GM15510 (cell line): Measurements from ENCODE around the gene GFOD1.
A peak's percentile ranks its signal among the peaks of the same experiment; 100 is the strongest.

Source experiments
- POLR2A ChIP-seq: IDR thresholded peaks from 3 replicates; pipeline ENCODE4 v1.6.1; 2011; ENCODE audit warnings: borderline replicate concordance; ENCODE audit not compliant: insufficient read length; ENCODE audit errors: extremely low read depth

The GFOD1 gene

GRCh38 chr6:13434777-13435176 lies 52.6 kb downstream of the GFOD1 start:
- TF ChIP-seq POLR2A, result no peak

- no peak for TF ChIP-seq POLR2A
Observed at GRCh38 chr6:13433709-13434121, 53.7 kb downstream of the GFOD1 start.

- TF ChIP-seq POLR2A, result no peak
Observed at GRCh38 chr6:13432526-13433184, 54.7 kb downstream of the GFOD1 start.

DNA sequence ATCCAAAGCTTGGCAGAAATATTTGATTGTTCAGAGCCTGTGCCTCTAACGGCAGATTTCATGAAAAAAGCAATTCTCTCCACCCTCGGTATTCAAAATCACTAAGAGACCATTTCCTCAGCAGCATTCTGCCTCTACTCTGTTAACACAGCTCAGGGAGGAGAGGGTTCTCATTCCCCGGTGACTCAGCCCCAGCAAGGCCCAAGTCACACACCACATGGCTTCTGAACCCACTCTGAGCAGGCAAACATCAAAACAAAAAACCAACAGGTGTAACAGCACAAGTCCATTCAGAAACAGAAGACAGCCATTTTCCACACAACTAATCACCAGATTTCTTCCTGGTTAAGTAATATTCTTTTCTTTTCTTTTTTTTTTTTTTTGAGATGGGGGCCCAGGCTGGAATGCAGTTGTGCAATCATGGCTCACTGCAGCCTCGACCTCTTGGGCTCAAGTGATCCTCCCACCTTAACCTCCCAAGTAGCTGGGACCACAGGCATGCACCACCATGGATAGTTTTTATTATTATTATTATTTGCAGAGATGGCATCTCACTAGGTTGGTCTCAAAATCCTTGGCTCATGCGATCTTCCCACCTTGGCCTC lies 55.4 kb downstream of the GFOD1 start:
- TF ChIP-seq POLR2A, result no peak

DNA sequence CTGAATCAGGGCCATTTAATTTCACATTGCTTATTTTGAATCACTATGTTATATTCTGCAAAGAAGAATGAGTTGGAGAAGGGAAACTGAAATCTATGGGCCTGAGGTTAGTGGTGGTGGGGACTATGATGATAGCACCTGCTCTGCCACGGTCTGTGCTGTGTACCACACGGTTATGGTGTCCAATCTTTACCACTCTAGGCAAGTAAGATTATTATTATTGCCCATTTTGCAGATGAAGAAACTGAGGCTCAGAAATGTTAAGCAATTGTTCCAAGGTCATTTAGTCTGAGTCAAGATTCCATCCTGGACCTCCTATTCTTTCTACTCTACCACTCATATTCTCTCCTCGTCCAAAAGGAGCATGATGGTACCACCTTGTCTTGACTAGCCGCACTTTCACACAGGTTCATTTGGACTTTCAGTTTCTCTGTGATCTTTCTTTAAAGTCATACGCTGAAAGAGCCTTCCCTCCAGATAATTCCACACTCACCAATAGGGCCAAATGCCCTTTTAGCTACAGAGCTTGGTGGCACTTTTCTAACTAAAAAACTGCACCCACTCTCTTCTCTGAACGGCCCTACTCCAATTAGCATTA lies 56.2 kb downstream of the GFOD1 start:
- TF ChIP-seq POLR2A, result no peak

GRCh38 chr6:13429406-13429753 lies 58.0 kb downstream of the GFOD1 start:
- TF ChIP-seq POLR2A, result no peak

DNA sequence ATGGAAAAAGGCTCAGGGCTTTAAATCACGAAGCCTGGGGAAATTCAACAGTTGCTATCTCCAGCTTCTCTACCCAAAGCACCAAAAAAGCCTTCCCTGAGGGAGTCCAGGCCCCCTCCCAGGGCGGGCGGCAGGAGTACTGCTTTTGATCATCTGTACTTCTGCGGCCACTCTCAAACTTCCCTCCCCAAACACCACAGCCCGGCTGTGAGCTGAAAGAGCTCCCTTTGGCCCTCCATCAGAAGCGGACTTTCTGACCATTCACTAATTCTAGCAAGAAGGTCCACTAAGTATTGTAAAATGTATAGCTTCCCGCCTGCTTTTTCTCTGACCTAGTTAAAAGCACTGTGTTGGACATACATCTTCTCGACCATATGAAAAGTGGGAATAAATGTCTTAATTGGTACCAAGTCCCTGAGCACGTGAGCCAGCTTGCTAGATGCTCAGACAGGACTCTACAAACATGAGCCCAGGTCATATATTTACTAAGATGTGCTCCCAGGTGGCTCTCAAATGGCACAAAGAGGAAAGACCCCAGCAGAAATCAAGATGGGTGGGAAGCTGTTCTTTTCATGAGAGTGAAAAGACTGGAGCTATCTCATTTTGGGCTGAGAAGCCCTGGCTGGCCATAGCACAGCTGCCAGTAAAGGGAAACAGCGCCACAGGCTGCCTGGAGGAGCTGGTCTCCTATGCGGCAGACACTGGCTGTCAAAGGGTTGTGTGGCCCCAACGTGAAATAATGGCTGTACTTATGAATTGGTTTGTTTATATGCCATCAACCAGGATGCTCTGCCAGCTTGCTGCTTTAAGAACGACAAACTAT lies 58.6 kb downstream of the GFOD1 start:
- peak; percentile 18 for TF ChIP-seq POLR2A

DNA sequence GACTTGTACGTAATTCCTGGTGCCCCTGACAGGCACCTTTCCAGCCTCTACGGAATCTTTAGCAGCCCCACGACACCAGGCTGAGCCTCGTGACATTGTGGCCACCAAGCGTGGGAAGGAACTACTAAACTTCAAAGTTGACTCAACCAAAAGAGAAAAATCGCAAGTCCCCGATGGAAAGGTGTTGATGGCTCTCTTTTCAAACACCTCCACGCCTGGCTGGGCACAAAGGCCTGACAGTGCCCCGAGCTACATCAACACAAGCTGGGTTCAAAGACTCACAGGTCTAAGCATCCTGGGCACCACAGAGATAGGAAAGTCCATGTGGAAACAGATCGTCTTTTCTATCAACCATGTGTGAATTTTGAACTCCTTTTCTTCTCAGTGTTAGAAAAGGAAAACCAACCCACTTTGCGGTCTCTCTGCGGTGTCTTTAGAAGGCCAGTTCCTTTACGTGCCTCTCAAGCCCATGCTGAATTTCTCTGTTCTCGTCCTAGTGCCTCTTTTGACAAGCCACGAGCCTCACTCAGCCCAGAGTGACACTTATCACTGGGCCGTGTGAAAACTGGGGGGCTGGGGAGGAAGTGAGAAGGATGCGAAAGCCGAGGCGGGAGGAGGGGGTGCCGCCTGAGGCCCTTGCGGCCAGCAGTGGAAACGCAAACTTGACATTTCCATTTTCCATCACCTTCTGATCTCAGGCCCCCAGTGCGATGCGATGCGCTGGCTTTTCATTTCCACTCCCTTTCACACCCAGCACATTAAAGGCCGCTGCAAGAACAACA lies 59.4 kb downstream of the GFOD1 start:
- TF ChIP-seq POLR2A, result no peak

DNA sequence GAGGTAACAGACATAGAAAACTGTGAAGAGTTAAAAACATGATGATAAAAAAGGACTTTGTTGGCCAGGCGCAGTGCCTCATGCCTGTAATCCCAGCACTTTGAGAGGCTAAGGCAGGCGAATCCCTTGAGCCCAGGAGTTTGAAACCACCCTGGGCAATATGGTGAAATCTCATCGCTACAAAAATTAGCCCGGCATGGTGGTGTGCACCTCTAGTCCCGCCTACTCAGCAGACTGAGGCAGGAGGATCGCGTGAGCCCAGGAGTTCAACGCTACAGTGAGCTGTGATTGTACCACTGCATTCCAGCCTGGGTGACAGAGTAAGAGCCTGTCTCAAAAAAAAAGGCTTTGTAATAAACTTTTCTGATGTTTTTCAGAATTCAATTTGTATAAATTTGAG lies 60.1 kb downstream of the GFOD1 start:
- no peak for TF ChIP-seq POLR2A

DNA sequence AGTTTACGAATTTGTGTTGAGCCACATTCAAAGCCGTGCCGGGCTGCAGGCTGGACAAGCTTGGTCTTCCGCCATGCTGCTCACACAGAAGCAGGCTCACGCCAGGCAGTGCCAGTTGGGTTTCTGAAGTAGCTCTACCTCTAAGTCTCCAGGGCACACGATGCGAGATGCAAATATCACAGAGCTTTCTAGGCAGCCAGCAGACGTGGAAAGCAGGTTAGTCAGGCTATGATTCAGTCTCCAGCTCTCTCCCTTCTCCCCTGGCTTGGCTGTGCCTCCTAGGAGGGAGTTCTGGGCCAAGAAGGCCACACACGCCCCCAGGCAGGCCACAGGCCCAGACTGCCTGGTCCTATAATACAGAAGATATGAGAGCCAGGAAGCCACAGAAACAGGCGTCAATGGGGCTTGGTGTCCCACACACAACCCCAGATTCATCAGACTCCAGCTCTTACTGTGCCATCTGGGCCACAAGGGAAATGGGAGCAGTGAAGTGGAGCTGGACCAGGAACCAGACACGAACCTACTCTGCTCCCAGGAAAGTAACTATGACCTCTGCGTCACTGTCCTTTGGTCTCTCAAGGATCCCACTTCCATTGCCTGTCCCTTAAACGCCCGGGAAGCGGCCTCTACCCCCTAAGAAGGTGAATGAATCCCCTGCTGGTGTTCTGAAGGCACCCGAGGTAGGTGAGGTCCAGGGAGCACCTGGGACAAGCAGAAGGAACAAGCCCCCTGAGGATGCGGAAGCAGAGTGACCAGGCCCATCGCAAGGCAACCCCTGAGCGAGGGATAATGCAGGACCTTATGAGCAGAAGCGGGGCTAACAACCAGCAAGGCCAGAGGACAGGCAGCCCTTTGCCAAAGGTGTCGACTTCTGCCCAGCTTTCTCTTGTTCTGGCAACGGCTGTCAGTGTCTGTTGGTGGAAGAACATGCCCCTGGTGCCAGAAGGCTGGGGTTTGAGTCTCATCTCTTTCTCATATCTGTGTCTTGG lies 61.2 kb downstream of the GFOD1 start:
- TF ChIP-seq POLR2A, result no peak

DNA sequence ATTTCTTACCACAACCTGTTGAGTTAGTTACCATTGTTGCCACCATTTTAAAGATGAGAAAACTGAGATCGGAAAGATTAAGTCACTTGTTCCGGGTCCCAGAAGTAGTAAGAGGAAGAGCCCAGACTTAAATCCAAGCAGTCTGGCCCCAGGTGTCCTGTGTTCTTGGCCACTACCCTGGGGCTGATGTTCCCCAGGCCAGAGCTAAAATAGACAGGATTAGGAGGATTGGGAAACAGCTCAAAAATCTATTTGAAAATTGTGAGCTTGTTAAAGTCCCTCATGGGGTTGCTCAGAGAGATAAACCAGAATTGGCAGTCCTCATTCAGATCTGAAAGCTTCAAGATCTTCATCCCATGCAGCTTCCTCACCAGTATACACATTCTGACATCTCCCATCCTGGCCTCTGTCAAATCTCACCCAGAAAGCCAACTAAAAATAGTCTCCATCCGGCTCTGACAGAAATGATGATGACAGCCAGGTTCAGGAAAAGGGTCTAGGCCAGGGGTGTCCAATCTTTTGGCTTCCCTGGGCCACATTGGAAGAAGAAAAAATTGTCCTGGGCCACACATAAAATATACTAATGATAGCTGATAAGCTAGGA lies 62.0 kb downstream of the GFOD1 start:
- no peak for TF ChIP-seq POLR2A

DNA sequence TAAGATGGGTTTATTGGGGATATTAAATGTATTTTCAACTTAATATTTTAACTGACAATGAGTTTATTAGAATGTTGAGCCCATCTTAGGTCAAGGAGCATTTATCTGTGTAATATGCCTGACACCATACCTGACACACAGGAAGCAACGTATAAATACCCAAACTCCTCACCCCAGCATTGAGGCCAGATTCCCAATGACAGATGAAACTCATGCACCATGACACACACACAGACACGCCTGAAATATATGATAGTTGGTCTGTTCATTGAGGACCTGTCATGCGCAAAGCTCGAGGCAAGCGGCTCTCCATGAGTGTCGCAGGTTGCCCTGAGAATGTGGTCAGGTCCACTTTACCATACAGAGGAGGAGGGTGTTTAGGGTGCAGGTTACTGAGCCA lies 64.1 kb downstream of the GFOD1 start:
- no peak for TF ChIP-seq POLR2A

GRCh38 chr6:13422681-13423221 lies 64.6 kb downstream of the GFOD1 start:
- no peak for TF ChIP-seq POLR2A

DNA sequence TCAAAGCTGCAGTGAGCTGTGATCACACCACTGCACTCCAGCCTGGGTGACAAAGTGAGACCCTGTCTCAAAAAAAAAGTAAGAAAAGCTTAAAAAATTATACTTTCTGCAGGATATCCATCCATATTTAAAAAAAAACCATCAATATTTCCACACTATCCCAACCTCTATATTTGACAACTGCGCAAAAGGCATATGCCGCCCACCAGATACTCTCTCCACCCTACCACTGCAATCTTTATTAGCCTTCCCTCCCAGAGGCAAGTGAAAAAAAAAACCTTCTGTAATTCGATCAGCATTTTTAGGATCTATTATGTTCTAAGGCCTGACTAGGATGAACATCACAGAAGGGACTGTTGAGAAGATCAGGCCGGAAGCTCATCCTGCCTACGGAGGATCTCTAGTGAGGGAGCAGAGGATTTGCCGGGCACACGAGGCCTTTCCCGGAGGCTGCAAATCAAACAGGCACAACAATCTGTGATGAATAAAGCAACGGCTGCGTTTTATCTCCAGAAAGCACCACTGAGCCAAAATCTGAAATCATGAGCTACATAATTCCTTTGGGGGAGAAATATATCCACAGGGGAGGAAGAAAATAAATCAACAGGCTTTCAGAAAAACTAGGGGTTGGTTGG lies 65.9 kb downstream of the GFOD1 start:
- TF ChIP-seq POLR2A, result no peak
